Hematopoietic multipotent progenitor cell (in vitro differentiated cells): ENCODE data around the gene RD3L. TPM values are rescaled to one million over a fixed set of nuclear protein-coding genes. Genes with fewer than 3 reads are reported as not detected.

ENCODE experiments used
- DNase-seq, 3 donors: peaks; one replicate each; pipeline ENCODE4 v3.0.0-alpha.2; 2011 to 2015; ENCODE audit warnings: low read depth in 2 of 3, low spot score in 2 of 3
- total RNA-seq: library from RNA; depleted of rRNA; stranded (reverse); fragments of >200 nt; gene quantifications from one replicate; pipeline ENCODE4 v1.2.3, GENCODE V29; 2012

RD3L gene
- total RNA-seq, 1 donor: not detected

GRCh38 chr14:103897075-103897947 is 45.0 kb downstream of the RD3L start:
- no peak for DNase-seq

DNA sequence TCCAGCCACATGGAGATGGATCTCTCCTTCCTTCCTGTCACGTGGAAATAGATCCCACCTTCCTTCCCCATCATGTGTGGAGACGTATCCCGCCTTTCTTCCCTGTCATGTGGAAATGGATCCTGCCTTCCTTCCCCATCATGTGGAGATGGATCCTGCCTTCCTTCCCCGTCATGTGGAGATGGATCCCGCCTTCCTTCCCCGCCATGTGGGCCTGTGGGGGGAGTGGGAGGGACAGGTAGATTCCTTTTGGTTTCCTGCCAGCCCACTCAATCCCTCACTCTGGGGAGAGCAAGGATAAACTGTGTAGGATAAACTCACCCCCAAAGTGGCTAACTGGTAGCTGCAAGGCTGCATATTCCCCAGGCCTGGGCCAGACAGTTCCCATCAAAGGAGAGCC is 45.8 kb downstream of the RD3L start:
- DNase-seq: no peak

- DNase-seq: no peak
Observed at GRCh38 chr14:103894723-103895059, 47.6 kb downstream of the RD3L start.

DNA sequence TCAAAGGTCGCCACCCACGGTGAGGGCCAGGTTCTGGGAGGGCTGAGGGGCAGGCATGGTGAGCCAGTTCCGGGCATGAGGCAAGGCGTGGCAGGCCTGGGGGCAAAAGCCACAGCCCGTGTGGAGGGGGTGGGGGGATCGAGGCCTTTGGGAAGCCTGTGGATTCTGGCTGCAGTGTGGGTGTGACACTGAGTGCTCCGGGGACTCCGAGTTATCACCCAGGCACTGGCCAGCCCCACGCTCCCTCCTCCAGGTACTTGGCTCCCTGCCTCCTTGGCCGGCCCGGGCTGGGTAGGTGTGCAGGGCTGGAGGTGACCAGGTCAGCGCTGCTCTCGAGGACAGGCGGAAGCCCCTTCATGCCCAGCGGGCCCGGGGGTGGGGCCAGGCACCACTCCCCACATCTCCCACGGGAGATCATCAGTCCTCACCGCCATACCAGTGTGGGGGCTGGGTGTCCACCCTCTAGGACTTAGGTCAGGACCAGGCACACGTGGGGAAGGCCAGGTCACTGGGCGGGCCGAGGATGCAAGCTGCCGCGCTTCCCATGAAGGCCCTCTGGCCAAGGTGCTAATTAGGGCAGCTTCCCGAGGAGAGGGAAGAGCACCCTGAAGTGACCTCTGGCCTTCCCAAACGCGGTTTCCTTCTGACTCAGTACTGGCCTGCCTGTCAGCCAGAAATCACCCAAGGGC is 48.2 kb downstream of the RD3L start:
- DNase-seq: no peak

GRCh38 chr14:103892247-103892646 is 50.1 kb downstream of the RD3L start:
- DNase-seq: no peak

GRCh38 chr14:103891667-103892215 is 50.6 kb downstream of the RD3L start:
- DNase-seq: no peak

DNA sequence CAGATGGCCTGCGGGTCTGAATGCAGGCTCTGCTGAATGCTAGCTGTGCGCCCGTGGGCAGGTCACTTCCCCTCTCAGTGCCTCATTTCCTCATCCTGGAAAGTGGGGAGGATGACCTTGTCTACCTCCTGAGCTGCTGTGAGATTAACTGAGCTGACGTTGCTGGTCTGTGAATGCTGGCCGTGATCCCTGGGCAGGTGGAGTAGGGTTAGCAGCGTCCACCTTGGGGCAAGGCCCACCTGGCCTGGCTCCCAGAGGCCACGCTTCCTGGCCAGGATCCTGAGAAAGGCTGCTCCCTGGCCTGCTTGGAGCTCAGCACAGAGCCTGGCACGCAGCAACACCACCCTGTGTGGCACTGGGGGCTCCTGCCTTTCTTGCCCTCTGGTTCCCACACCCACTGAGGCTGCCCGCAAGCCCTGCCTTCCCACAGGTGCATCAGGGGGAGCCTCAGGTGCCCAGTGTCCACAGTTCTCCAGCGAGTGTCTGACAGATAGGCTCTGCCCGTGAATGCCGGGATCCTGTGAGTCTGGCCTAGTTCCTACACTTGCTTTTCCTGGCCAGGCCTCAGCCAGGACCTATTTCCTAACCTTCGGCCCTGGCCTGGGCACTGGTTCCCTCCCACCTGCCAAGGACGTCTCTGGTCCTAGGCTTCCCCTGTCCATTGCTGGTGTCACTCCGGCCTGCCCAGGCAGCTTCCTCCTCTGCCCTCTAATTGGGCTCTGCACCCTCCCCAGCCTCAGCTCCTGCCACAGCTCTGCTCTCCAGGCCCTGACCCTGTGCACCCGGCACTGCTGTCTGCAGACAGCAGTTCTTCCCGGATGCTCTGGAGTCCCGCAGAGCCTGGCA is 51.3 kb downstream of the RD3L start:
- no peak for DNase-seq

Other genes starting within 250 kb of the RD3L start
- 16.7 TPM for gene XRCC3, start 227.1 kb downstream of the RD3L start, total RNA-seq
- 25.0 TPM for gene ZFYVE21, start 226.7 kb downstream of the RD3L start, total RNA-seq
- 0.54 TPM for gene PPP1R13B, start 95.0 kb downstream of the RD3L start, total RNA-seq
- 1.6 TPM for gene TDRD9, start 14.1 kb downstream of the RD3L start, total RNA-seq
- gene ASPG, start 143.2 kb upstream of the RD3L start, total RNA-seq: under 0.01 TPM
- 0.27 TPM for gene KIF26A, start 196.1 kb upstream of the RD3L start, total RNA-seq